Retina (tissue), 1 donor: ENCODE results near the gene TMEM178B.
A peak's percentile ranks its signal among the peaks of the same experiment; 100 is the strongest.

Experiments used
- DNase-seq: peaks from one replicate; pipeline ENCODE4 v3.0.0-alpha.2; 2016

TMEM178B gene

DNA sequence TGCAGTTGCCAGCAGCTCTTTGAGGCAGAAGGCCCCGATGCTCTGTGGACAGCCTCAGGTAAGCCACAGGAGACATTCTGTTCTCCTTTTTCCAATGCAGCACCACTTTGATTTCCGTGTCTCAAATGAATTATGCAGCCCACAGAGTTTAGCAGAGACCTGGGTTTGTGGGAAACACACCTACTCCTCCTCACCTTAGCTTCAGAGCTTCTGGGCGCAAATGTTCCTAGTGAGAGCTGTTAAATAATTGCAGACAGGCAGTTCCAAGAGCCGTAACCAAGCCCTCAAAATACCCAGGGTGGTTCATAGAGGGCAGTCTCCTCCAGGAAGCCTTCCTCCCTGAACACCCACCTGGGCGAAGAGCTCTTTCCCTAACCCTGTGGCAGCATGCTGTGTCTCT, 408.1 kb downstream of the TMEM178B start:
- DNase-seq = no peak

DNA sequence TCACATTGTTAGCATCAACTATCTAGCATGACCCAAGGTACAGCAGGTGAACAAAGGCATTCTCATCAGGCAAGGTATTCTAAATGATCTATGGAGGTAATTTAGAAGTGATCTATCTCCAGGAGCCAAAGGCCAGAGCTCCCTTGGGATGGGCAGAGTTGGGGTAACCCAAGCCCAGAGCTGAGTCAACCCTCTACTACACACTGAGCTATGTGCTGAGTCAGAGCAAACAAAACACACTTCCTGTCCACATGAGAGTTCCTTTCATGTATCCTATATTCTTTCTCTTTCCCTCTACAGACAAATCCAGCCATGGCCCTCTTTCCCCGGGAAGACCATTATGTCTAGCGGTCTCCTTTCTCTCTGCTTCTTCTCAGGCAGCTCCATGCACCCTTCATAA, 409.2 kb downstream of the TMEM178B start:
- no peak for DNase-seq

DNA sequence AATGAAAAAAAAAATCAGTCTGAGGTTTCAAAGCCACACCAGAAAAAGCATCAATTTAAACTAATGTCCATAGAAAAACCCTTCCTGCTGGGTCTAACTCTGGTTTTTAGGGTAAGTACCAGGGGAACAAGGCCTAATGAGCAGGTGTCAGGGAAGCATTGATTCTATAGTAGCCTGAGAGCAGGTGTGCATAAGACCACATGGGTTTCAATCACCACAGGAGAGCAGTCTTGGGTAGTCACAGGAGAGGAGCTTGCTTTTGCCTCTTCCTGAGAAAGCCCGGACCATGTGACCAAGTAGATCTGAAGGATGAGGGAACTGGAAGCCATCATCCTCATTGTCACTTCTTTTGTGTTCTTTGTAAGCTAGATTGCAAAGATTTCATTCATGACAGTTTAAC, 411.0 kb downstream of the TMEM178B start:
- DNase-seq = no peak

DNA sequence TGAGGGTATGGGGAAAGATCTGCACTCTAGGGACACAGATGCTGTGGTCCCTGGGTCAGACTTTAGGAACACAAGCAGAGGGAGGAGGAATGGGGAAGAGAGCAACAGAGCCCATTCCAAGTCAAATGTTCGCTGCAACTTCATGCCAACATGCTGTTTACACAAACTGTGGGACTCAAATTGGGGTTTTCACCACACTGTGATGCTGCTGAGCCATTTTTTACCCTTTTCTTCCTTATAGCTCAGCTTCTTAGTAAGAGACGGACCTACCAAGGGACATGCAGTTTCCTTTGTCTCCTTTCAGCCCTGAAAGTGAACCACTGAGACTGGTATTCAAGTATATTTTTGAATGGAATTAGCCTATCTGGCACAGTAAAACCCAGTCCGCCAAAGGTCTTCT, 413.1 kb downstream of the TMEM178B start:
- DNase-seq = no peak

DNA sequence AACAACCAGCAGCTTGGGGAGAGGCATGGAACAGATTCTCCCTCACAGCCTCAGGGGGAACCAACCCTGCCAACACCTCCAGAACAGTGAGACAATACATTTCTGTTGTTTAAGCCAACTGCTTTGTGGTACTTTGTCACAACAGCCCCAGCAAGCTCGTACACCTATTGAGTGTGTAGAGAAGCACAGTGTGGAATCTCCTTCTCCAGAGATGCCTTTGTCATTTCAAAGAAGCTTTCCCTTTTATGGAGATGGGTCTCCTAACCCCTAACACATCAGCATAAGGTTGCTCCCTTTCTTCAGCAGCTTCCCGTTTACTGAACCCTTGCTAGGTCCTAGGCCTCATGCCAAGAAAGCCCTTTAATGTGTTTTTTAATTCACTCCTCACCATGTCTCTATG, 416.6 kb downstream of the TMEM178B start:
- DNase-seq = no peak

DNA sequence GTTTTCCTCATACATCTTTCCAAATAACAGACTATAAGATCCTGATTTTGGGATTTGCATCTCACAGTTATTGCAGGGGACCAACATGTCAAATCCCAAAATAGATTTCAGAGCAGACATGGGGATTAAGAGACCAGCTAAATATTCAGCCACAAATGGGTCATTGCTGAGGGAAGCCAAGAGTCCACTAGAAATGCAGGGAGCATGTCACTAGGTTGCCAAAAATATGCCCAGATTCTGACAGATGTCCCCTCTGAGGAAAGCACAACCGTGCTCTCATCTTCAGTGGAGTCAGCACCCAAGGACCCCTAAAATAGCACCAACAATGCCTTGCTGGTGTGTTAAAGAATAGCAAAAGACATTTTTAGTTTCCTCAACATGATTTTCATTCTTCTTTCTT, 421.2 kb downstream of the TMEM178B start:
- no peak for DNase-seq

DNA sequence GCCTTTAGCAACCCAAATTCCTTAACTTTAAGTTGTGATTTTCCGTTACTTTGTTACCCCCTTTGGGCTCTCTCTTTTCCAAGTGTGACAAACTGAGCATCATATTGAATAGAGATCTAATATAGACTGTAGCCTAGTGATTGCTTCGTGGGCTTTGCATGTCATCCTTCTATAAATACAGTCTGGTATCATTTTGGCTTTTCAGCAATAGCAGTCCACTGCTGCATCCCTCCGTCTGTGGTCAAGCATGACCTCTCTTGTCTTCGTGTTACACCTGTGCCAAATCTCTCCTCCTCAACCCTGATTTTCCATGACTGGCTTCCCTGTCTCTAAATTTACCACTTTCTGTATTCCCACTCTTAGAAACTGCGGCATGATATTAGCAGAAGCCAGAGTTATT, 423.5 kb downstream of the TMEM178B start:
- no peak for DNase-seq

DNA sequence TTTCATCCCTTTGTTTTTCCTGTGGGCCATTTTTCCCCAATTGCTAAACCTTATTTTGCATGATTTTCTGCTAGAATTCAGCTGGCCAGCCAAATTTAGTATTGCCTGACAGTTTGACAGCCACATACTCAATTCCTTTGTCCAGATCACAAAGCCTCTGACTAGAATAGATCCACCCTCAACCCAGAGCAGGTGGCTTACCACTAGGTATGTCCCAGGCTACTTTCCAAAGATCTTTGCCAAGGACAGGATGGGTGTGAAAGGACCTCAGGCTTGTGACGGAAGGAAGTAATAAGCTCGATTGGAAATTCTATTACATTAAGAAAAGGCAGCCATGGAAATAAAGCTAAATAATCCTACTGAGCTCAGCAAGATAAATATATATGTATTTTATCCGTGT, 426.7 kb downstream of the TMEM178B start:
- no peak for DNase-seq

DNA sequence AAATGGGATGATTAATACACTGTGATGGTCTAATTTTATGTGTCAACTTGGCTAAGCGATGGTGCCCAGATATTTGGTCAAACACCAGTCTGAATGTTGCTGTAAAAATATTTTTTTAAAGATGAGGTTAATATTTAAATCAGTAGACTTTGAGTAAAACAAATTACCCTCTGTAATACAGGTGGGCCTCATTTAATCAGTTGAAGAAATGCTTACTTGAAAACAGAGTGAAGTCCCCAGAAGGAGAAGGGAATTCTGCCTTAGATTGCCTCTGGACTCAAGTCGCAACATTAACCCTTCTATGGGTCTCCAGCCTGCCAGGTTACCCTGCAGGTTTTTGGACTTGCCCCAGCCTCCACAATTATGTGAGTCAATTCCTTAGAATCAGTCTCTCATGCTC, 427.6 kb downstream of the TMEM178B start:
- no peak for DNase-seq

DNA sequence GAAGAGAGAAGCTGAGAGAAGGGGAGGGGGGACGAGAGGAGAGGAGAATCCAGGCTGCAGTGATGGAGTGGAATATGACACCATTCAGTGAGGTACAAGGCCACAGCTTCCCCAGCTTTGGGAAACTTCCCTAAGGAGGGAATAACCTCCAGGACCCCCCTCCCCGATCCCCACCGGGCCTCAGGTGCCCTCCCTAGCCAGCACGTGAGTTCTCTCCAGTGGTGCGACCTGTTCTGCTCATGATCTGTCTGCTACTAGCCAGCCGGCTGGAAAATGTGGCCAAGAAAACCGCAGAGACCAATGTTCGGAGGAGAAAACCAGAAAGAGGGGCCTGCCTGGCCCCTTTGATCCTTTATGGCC, 437.4 kb downstream of the TMEM178B start:
- DNase-seq = no peak

DNA sequence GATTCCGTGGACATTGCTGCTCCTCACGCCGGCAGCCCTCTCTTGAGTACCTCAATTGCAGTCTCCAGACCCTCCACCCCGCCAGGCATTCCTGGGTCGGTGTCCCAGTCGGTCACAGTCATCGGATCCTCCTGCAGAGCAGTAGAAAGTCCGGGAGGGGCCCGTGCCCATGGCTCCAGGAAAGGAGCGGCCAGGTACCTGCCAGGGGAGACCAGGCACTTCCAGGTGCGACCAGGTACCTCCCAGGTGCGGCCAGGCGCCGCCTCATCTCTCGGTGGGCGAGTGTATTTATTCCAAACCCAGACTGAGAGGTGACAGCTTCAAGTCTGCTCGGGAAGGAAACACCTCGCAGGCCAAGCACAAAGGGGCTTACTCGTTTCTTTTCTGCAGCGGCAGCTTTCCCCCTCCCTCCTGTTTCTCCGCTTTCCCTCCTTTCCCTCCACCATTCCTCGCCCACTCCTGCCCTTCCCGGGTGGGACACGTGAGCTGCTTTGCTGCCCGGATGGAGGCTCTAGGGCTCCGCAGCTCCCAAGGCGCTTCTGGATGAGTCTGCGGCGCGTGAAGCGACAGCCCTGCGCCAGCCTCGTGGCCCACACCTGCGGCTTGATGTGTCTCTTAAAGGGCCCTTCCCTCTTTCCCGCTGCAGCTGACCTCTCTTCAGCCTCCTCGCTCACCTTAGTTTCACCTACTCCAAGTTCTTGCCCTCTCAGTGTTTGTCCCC, 438.0 kb downstream of the TMEM178B start:
- DNase-seq = peak; percentile 80

DNA sequence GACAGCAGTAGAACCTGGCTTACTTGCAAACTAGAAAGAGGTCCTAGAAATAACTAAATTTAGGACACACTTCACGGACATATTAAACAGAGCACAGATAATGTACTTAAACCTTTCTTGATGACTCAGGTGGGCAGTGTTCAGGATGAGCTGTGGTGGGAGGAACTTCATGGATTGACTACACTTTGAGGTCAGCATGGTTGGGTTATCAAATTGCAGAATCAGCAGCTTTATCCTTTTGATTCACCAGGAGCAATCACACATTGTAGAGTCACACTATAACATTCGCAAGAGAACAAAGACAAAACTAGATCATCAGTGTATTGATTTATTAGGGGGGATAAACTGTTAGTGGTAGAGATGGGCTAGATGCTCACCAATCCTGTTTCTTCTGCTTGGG, 438.7 kb downstream of the TMEM178B start:
- DNase-seq = no peak

DNA sequence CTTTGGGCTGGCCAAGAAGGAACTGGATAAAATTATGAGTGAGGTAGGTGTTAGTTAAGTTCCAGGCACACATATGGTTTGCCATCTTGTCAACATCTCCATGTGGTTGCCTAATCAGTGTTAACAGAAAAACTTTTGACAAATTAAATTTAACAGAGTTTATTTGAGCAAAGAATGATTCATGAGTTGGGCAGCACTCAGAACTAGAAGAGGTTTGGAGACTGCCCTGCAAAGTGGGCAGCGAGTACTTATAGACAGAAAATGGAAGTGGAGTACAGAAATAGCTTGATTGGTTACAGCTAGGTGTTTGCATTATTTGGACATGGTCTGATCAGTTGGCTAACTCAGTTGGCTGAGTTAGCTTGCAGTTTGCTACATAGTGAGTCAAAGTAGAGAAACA, 439.9 kb downstream of the TMEM178B start:
- DNase-seq = no peak

DNA sequence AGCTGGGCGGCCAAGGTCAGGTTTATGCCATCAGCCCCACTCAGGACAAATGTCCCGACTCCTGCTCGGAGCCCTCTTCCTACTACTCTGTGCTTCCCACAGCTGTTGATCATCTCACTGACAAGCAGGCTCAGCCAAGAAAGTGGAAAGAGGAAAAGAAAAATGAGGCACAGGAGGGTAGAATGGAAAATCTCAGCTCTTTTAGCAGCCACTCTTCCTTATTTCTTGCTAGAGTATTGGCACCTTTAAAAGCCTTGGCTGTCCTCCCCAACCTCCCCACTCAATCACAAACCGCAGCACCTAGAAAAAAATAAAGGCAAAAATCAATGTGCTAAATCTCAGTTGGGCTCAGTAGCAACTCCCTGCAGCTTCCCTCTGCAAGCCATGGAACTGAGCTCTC, 442.1 kb downstream of the TMEM178B start:
- no peak for DNase-seq

DNA sequence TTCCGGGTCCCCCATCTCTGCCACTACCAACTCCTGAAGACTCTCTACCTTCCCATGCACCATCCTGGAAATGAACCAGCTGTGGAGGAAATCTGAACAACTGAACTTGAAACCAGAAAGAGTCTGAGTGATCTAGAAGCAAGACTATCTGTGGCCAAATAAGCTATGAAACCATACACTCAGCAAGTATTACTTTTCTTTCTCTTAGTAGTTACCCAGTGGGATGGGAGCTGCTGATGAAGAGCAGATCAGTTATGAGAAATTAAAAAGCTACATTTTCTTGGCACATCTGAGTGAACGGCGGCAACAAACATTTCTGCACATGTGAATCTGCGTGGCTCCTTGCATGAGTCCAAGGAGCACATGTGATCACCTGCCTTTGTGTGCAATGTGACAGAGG, 445.8 kb downstream of the TMEM178B start:
- DNase-seq = no peak

DNA sequence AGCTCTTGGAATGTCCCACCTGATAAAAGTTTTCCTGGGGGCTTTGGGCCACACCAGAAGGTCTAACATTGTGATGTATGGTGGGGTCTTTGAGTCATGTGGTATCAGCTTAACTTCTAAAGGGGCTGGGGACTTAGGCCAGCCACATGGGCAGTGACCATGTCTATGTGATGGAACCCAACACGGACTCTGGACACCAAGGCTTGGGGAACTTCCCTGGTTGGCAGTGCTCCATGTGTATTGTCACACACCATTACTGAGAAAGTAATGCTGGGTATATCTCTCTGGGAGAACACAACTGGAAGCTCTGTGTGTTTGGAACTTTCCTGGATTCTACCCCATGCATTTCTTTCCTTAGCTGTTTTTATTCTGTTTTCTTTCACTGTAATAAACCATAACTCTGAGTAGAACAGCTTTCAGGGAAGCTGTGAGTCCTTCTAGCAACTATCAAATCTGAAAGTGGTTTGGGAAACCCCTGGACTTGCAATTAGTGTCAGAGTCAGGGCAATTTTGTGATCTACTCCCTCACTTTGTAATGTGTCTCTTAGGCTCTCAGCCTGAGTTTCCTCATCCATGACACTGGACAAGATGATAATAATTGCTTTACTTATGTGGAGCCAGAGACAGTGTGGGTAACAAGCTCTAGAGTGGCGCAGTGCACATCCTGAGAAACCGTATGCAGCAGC, 448.9 kb downstream of the TMEM178B start:
- no peak for DNase-seq

DNA sequence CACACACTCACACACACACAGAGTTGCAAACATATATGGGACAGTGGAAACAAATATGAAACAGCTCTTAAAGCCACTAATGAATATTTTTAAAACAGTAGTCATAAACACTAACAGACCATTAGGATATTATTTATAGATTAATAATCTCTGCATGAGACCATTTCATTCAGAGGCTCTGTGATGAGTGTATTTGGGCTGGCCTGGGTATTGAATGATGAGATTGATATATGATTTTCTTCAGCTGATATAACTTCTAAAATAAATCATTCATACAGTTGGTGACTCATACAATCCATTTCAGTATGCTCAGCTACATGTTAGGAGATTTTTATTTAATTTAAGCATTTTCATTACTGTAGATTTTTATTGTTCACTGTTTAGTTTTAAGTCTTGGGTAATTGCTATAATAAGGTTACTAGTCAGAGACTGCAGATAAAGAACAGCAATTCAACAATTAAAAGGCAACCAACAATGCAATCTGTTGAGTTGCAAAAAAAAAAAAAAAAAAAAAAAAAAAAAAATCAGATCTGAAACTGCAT, 452.2 kb downstream of the TMEM178B start:
- no peak for DNase-seq

DNA sequence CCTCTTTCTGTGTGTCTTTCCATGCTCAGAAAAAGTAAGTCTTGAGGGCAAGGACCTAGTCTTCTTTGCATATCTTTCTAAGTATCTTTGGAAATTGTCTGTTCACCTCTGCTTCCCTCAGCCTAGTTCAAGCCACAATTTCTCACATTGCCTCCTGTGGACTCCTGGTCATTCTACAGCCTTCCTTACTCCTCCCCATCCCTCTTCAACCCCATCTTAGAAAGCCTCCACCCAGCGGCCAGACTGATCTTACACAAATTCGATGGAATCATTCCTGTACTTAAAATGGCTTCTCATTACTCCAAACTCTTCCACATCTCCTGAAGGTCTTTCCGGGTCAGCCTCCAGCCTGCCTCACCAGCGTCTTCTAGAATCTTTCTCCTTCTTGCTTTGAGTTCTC, 453.2 kb downstream of the TMEM178B start:
- DNase-seq = no peak

DNA sequence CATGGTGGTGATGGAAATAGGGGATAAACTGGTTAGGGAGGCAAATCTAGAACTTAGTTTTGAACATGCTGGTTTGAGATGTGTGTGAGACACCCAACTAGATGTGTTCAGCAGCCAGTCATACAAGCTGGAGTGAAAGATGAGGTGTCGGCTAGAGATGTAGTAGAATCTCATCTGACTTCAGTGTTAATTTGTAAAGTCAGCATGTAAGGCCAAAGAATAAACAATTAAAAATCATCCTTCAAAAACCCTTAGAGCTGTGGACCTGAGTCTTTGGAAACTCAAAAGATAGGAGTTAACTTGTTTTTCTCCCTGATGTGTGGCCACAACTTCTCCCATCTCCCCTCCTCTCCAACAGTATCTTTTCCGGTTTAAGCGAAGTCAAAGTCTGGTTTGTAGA, 454.5 kb downstream of the TMEM178B start:
- DNase-seq = no peak
